GM20431 (cell line): ENCODE measurements around the gene PAH.

Source experiments
- in situ Hi-C: fragments of 300-500 bp; cut with MseI, MboI; formaldehyde crosslinking; loops from one replicate; pipeline ENCODE4 v1.15.0; 2020; ENCODE audit warnings: low sequenced_read_pairs; ENCODE audit not compliant: unreplicated experiment

Gene PAH

DNA sequence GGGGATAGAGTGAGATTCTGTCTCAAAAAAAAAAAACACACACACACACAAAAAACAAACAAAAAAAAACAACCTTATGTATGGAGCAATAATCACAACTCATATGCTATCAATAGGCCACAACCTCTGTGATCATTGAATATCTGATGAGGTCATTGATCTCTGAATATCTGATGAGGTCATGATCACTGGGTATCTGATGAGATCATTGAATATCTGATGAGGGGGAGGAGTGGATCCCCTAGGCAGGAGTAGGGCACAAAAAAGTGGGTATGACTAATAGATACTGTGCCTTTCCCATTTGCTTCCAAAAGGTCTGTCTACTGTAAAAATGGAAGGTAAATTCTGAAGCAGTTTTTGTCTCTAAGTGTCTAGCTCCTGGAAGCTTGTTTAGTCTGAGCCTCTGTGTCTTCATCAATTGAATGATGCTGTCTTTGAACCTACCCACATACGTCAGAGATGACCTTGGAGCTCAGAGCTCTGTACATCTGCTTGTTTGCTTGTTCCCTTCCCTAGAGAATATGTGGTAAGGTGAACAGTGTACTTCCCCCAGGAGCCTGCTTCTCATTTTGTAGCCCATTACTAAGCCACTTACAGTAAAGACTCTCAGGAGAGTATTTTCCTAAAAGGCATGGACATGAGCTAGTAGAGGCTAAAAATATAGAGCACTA is 13.6 kb downstream of the PAH start:
- in situ Hi-C loops: no loop called here

DNA sequence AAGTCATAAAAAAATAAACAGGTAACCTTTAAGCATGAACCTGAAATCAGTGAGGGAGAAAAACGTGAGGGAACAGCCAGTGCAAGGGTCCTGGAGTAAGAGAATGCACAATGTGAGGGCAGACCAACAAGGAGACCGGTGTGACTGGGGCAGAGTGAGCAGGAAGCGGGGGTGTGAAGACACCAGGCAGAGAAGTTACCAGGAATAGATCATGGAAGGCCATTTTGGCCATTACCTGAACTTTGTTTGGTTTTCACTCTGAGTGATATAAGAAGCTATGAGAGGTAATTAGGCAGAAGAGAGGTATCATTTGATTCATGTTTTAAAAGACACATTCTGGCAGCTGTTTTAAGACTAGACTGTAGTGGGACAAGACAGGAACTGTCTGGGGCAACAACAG is 15.0 kb downstream of the PAH start:
- in situ Hi-C loops: no loop called here

DNA sequence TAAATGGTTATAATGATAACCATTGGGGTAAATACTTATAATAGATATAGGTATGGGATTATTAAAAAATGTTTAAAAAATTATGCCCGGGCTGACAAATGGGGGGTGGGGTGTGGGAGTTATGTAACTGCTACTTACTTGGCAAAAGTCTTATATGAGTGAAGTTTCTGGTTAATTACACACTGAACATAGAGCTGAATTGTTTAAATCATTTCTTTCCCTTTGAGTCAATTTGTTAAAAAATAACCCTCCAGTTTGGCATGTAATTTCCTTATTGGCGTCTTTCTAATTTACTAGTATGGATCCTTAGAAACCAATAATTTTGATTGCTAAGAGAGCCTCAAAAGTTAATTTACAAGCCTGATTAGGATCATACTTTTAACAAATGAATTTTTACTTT is 16.7 kb downstream of the PAH start:
- in situ Hi-C loops: no loop called here

DNA sequence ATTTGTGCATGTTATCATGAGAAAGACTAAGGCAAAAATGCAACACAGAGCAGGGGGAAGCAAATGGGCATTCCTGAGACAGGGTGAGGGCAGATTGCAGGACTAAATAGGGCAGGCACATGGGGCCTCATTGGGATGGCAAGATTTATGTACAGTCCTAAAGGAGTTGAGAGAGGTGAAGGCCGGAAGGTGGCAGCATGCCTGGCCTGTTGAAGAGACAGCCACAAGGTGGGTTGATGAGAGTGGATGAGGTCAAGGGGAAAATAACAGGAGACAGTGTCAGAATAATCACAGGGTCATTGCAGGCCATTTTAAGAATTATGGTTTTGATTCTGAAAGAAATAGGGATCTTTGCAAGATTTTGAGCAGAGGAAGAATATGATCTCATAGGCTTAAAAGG is 21.0 kb downstream of the PAH start:
- in situ Hi-C loops: no loop called here

DNA sequence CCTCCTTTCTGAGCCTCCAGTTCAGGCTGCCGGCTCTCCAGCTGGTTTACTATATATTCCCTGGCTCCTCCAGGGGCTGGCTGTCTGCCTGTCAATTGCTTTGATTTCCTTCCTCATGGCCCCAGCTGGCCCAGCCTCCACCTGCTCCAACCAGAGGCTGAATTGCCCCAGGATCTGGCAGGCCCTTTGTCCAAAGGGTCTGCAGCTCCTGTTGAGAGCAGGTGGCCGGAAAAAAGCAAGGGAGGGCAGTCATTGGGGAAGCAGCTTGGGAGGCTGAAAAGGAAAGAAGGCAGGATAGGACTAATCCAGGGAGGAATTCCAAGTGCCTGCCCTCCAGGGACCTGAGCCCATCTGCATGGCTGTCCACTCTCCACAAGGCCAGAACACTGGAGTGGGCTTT is 25.3 kb downstream of the PAH start:
- in situ Hi-C loops: no loop called here

DNA sequence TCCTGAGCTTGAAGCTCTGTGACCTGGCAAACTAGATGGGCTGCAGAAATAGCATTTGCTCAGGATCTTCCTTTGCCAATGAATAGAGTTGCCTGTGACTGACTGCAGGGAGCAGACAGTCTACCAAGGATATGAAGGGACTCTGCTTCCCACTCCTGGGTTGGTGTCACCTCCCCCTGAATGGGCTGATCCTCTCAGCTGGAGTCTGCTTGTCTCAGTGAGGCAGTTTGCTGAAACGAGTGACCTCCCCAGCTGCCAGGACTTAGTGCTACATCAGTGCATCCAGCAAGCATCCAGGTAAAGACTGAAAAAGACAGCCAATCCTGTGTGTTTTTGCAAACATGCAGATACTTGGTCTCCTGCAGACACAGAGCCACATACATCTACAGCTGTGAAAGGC is 28.5 kb downstream of the PAH start:
- in situ Hi-C loops: no loop called here

DNA sequence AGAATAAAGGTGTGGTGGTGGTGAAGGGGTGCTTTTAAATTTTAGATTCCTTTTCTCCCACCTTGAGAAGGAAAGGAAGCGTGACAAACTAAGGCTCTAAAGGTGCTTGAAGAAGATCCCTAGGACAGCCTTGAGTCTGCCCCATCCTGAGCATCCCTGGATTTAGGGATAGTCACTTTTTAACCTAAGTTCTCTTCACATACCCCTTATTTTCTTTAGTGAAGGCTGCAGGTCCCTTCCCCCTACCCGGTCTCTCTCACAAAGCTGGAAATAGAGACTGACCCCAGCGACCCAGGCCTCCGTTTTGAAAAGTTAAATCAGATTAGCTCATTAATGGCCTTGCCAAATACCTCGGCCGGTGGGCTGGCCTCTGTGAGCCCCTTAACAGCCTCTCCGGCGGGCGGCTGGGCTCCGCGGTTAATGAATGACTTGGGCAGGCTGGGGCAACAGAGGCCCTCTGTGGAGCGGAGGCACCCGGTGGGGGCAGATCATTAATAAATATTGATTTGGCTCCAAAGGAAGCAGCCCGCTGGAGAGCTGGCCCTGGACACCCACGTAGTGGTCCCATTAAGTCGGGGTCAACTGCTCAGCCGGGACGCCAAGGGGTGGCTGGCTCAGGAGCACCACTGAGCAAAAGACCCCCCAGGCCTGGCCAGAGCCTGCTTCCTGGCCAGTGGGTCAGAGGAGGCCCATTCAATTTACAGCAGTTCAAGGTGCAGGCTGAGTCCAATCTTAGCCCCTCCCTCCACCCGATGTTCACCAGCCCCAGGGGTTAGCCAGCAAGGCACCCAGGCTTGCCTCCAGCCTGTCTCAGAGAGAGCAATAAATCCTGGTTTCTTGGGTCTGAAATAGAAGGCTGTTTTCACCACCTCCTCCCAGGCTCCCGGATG is 31.8 kb downstream of the PAH start:
- in situ Hi-C loops: no loop called here

DNA sequence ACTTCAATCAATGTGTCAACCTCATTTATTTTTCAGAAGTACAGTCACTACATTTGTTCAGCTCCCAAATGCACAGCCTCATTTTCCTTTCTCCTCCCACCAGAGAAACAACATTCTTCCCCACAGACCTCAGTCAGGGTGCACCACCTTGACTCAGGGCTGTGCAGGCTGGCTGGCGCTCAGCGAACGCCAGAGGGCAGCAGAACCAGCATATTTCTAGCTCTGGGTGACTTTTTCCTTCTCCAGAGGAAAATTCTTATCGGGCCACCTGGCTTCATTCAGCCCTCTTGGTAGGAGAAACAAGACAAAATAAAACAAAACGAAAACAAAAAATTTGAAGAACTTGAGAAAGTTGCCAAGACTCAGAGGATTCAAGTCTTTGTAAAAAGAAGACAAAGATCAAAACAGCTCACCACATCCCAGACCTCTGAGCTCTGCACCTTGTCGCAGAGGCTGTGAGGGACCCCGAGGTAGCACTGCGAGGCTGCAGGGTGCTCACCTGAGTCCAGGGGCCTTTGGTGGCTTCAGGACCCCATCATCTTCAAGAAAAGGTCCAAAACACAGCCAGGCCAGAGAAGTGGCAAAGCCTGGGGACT is 33.7 kb downstream of the PAH start:
- in situ Hi-C loops: no loop called here

DNA sequence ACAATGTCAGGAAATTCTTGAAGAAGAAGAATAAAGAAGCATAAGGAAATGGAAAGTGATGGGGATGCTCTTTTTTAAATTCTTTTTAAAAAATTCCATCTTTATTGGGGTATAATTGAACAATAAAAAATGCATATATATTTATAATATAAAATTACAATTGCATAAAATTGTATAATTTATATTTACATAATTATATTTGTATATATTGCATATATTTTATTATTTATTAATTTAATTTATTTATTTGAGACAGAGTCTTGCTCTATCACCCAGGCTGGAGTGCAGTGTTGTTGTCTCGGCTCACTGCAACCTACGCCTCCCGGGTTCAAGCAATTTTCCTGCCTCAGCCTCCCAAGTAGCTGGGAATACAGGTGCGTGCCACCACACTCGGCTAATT is 36.3 kb downstream of the PAH start:
- in situ Hi-C loops: no loop called here

DNA sequence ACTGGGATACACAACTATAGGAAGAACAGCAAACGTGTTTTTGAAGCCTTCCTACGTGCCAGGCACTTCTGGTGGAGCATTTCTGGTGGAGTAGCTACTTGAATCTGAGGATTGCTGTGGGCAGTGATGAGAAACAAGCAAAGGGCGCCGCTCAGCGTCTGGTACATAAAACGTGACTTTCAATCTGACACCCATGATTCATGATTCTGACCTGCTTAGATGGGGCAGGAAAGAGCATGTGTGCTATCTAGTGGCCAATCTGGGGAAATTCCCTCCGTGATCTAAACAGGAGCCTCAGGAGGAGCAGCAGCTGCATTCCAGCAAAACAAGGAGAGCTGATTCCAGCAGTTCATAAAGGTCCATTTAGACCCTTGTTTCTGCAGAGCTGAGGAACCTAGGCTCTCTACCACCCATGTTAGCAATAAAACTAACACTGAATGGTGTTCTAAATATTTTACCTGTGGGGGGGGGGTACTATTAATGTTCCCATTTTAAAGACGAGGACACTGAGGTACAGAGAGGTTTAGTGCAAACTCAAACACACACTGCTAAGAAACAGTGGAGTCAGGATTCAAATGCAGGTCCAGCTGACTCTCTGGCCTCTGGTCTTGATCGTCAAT is 37.8 kb downstream of the PAH start:
- in situ Hi-C loops: no loop called here

DNA sequence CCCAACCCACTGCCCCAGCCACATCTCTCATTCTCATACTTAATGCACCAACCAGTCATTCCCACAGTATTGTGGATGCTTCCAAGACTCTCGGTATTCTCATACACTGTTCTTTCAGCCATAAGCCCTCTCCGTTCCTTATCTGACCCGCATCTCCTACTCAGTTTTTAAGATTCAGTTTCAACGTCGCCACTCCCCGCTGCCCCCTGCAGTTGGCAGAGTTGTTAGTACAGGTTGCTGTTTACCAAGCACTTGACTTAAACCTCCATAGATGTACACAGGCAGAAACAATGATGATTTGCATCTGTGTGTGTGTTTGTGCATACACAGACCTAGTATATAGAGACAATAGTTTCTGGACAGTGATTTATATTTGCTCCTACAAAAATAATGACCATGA is 40.2 kb downstream of the PAH start:
- in situ Hi-C loops: no loop called here

DNA sequence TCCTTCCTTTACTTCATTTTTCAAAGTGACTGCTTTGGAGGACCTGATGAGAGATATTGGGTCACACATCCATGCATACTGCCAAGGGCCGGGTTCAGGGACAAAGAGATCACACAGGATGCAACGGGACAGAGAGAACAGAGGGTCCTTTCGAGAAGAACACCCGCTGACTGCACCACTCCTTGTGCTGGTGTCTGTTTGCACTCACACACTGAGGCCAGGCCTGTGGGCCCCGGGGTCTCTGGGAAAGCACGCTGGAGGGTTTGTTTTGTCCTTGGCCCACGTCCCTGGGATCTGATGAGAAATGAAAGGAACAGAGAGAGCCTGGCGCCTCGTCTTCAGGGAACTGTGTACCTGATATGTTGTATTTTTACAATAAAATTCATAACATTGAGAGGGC is 42.2 kb downstream of the PAH start:
- in situ Hi-C loops: no loop called here

DNA sequence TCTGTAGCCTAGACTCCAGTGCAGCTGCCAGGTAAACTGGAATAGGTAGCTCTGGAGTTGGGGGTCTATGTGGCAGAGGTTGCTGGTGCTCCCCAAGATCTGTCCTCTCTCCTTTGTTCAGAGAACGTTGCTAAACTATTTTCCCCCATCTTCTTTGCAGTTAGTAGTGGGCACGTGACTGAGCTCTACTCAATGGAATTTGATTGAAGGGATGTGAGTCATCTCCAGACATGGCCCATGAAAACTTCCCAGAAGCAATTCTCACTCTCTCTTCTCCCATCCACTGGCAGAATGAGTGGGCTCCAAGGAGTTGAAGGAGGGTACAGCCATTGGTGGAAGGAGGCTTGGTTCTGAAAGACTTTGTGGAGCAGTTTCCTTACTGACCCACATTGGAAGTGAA is 44.0 kb downstream of the PAH start:
- in situ Hi-C loops: no loop called here

DNA sequence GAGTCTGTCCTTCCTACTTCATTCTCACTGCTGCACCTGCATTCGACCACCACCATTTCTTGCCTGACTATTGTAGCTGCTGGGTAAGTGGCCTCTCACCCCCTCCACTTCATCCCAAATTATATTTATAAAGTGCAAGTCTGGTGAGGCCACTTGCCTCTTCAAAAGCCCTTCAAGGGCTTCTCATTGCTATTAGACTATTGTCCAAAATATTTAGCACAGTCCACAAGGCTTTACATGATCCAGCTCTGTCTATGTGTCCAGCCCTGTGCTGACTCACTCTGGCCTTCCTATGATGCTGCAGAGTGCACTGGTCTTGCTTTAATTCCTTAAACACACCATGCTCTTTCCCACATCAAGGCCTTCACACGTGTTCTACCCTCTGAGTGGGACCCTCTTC is 46.0 kb downstream of the PAH start:
- in situ Hi-C loops: no loop called here

DNA sequence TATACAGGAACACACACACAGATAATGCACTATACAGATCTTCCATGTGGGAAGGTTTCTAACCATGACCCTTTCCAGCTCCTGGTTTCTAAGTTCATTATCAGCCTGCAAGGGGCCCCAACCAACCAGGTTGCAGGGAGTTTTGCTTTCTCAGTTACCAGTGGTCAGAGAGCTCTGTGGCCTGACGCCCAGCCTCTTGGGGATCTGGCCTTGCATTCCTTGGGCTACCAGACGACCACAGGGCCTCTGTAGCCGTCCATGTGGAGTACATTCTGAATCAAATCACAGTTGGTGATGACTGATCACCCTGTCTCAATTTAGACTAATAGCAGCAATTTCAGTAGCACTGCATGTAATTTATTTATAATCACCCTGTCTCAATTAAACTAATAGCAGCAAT is 47.5 kb downstream of the PAH start:
- in situ Hi-C loops: no loop called here

DNA sequence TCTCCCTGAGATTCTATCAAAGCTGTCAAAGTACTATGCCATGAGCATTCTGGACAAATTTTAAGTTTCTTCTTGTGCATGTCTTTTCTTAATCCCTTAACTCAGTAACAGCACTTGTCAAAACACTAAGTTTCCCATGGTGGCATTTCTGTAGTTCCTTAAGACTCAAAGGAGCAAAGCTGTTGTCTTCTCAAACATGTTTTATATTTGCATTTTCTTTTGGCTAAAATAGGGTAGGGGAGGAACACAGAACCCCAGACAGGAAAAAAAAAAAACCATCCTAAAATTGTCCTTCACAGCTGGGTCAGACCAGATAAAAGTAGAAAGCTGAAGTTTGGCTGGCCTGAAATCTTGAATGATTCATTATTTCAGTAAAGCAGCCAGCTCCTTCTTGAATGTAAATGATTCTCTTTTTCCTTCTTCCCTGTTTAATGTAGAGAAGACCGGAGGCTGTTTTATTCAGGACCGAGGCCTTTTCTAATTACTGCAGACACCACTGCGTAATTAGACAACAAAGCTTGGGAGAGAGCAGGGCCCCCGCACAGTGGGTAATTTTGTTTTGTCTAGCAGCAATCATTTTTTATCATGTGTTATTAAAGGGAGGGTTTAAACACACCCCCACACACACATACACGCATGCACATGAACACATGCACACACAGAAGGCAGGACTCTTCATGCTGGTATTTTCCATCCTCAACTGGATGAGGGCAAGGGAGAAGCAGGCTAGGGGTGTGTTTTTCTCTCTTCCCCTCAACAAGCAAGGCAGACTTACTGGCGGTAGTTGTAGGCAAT is 51.0 kb downstream of the PAH start:
- in situ Hi-C loops: no loop called here

DNA sequence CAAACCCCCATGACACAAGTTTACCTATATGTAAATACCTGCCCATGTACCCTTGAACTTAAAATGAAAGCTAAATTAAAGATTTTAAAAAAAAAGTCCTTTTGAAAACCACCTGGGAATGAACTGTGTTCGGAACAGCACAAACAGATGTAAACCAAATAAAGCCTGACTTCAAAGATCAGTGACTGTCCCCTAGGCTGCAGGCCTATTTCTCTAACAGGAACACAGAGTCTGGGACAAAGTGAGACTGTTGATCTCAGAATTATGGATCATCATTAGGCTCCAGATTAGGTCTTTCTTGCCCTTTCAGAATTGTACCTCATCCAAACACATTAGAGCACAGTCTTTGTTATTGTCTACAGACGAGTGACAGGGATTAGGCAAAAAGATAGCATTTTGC is 54.6 kb downstream of the PAH start:
- in situ Hi-C loops: no loop called here

DNA sequence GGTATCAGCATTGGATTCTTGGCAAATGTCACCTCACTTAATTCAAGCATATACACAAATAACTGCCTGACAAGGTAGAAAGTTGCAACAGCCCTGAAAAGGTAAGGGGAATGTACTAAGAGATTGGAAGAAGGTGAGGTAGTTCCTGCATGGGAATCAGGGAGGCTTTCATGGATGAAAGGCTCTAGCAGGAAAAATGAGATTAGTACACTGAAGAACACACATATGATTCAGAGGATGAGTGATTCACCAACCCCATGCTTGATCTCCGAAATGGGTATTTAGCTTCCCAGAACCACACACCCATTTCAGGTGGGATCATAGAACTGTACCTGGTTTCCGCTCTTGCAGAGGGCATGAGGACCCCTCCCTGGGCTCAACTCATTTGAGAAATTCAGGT is 65.8 kb downstream of the PAH start:
- in situ Hi-C loops: no loop called here

DNA sequence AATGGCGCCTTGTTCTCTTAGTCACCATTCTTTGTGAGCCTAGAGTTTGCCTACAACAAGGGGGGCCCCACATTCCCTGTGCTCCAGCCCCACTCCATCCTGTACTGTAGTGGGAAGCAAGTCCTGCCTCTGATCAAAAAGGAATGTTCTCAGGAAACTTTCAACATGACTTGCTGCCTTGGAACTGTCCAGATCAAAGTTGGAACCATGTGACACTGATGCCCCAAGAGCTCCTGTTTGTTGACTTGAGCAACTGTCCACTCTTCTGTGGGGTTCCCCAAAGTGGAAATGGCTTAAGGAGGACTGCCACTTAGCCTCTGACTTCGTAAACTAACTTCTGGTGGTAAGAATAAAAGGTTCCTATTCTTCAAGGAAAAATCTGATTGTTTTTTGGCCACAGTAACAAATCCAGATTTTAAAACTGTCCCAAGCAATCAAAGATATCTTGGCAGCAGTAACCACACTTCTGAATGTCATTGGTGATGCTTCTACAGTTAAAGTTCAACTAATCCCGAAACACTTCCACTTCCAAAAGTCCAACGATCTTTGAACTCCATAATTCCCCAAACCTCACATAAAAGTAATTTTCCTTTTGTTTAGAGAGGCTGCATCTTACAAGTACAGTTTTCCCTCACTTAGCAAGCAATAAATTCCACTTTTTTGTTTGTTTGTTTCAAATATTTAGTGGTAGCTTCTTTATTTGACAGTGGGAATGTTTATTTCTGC is 67.2 kb downstream of the PAH start:
- in situ Hi-C loops: no loop called here

DNA sequence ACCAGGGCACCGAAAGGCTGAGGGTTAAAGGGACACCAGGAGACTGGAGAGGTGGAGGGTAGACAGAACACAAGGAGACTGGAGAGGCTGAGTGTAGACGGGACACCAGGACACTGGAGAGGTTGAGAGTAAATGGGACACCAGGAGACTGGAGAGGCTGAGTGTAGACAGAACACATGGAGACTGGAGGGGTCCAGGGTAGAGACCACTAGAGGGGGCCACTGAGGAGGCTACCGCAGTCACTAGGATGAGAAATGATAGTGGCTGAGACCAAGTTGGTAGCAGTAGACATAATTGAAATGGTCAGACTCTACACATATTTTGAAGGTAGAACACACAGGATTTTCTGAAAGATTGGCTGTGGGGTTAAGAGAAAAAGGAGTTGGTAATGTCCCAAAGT is 68.2 kb downstream of the PAH start:
- in situ Hi-C loops: no loop called here
